Hematopoietic multipotent progenitor cell (in vitro differentiated cells): ENCODE measurements around the gene NRSN2. TPM values are rescaled to one million over a fixed set of nuclear protein-coding genes. Genes with fewer than 3 reads are reported as not detected.
"Not testable (repeated sequence)": the region's sequence is repeated elsewhere in the genome, so short reads cannot be mapped to it uniquely, and the experiment has no call there.

Experiments
- DNase-seq, 3 donors: peaks; one replicate each; pipeline ENCODE4 v3.0.0-alpha.2; 2011 to 2015; ENCODE audit warnings: low read depth in 2 of 3, low spot score in 2 of 3
- total RNA-seq: library from RNA; depleted of rRNA; stranded (reverse); fragments of >200 nt; gene quantifications from one replicate; pipeline ENCODE4 v1.2.3, GENCODE V29; 2012

Gene NRSN2
- total RNA-seq, 1 donor = 20.5 TPM

DNA sequence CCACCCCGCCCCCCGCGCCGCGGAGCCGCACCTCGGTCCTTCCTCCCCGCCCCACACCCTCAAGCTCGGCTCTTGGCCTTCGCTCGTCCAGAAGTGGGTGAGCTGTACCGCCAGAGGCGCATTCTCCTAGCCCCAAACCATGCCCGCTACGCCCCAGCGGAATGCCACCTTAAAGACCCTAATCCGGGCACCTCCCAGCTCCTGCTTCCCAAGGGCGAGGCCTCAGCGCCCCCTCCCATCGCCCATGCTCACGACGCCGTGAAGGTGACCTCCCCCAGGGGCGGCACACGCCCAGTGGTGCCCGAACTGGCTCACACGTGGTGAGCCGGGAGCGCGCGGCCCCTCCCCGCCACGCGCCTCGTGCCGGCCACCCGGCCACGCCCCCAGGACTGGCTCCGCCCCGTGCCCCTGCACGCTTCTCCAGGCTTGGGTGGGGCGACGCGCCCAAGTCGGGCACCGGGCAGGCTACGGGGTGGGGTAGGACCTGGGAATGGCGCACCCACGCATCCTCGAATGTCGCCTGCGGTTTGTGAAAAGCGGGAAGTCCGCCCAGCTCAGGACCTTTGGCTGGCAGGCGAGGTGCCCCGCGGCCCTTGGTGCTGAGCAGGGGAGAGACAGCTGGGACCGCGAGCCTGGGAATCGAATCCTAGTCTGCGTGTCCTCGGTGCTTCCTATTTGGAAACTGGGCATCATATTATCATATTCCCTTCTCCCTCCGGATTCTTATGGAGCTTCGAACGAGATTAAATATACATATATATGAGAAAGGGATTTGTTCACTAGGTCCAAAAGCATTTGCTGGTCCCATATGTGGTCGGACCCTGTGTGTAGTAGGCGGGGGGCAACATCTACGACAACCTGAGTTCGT, 22.5 kb upstream of the NRSN2 start:
- DNase-seq = peak; percentile 67 to 91 (median 90)

DNA sequence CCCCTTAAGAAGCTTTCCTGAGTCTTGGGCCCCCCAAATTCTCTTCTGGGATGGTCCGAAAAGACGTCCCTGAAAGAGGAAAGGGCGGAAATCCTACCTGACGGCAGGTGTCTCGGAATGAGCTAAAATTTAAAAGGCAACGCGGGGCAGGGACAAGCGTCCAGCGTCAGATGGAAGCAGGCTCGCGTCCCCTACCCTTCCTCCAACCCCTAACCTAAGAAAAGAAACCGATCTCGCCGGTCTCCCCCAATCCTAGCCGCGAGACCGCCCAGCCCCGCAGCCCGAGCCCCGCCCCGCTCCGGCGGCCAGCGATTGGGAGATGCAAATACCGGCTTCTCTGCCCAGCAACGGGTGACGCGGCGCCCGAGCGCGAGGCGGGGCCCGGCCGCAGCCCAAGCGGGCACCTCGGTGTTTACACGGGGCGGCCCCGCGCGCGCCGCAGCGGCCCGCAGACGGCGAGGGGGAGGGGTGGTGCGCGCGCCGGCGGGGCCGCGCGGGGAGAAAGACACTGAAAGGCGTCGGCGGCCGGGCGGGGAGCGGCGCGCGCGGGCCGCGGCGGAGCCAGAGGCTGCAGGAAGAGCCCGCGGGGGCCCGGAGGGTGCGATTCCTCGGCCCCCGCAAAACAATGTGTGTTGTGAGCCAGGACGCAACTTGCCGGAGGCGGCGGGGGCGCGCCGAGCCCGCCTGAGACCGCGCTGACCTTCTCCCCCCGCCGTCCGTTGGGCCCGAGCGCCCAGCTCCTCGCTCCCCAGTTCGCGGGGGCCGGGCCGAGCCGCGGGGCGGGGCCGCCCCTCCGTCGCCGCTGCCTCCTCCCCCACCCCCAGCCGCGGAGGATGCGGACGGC, 21.6 kb upstream of the NRSN2 start, which contains the start of gene SOX12:
Gene SOX12 (plus strand): TSS at position 508 of the 844 bp plus-strand sequence. CDS start 373 bp downstream, outside the sequence.
- peak; percentile 84 to 95 (median 94) for DNase-seq

DNA sequence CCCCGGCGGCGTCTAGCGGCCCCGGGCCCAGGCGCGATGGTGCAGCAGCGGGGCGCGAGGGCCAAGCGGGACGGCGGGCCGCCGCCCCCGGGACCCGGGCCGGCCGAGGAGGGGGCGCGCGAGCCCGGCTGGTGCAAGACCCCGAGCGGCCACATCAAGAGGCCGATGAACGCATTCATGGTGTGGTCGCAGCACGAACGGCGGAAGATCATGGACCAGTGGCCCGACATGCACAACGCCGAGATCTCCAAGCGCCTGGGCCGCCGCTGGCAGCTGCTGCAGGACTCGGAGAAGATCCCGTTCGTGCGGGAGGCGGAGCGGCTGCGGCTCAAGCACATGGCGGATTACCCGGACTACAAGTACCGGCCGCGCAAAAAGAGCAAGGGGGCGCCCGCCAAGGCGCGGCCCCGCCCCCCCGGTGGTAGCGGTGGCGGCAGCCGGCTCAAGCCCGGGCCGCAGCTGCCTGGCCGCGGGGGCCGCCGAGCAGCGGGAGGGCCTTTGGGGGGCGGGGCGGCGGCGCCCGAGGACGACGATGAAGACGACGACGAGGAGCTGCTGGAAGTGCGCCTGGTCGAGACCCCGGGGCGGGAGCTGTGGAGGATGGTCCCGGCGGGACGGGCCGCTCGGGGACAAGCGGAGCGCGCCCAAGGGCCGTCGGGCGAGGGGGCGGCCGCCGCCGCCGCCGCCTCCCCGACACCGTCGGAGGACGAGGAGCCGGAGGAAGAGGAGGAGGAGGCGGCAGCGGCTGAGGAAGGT, 20.8 kb upstream of the NRSN2 start:
- peak in 2 of 3 donors; percentile 62 to 65 for DNase-seq

DNA sequence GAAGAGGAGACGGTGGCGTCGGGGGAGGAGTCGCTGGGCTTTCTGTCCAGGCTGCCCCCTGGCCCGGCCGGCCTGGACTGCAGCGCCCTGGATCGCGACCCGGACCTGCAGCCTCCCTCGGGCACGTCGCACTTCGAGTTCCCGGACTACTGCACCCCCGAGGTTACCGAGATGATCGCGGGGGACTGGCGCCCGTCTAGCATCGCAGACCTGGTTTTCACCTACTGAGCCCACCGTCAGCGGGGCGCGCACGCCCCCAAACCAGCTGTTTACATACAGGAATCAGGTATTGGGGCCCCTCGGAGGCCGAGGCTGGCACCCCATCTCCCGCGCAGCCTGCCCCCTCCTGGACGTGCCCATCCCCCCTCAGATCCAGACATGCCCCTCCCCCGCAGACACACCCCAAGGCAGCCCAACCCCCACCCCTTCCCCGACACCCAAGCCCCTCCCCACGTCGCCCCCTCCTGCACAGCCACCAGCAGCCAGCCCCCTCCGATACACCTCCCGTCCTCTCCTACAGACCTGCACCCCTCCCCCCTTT, 20.2 kb upstream of the NRSN2 start:
- DNase-seq = no peak

DNA sequence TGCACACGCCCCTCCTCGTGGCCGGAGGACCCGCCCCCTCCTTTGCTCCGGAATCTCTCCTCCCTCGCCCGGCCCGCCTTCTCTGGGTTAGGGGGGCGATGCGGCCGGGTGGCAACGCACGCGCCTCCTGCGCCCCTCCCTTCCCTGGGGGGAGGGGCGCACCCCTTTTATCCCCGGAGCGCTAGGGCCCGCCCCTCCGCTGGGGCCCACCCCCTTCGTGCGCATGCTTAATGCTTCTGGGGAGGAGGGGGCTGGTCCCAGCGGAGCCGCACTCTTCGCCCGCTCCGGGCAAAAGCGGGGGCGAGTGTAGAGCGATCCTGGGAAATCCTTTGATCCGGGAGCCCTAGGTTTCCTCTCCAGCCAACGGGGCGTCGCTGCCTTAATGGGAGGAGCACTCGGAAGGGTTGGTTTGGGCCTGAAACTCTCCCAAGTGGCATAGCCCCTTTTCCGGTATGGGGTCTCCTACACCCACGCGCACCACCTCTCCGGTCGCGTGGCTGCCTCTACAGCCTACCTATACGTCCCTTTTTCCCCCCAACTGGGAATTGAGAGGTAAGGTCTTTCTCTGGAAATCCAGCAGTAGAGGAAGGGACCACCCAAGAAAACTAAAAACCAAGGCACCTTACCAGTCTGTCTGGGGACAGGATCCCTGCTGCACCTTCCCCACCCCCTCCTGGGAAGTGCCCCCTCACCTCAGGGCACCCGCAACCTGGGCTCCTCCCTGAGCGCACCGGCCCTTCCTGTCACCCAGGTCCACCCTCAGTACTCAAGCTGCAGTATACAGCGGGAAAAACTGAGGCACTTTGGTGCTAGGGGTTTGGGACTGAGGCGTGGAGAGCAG, 19.5 kb upstream of the NRSN2 start:
- DNase-seq = peak; percentile 52 to 95 (median 93)

DNA sequence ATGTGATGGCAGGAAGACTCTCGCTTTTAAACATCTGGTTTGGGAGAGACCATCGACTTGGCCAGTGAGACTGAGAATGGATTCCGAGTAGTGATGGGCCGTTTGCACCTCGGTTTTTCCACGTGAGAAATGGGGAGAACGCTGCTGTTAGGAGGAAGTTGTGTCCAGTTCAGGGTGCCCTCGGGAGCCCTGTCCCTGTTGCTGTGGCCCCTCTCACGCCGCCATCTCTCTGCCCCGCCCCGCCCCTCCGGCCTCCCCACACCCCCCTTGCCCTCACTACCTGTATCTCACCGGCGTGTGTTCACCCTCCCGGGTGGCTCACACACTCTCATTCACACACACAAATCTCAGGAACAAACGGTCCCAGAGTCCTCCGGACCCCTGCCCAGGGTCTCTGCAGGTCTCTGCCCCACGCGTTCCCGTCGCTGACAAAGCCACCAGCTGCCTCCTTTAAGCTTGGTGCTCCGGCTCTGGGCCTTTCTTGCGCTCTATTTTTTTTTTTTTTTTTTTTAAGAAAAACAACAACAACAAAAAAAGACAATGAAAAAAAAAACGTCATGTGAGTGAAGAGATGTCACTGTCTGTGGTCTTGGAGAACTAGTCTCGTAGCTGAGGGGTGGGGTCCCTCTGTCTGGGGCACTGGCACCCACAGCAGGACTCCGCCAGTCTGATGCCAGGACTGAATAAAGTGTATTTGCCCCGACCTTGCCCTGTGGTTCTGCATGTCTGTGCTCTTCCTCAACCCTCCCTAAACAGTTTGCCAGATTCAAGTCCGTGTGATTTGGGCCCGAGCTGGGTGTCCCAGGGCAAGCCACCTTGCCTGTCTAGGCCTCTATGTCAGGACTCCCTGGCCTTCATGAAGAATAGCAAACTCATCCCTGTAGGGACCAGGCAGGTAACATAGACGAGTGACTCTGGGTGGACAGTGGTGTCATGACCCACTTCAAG, 18.6 kb upstream of the NRSN2 start:
- no peak for DNase-seq

DNA sequence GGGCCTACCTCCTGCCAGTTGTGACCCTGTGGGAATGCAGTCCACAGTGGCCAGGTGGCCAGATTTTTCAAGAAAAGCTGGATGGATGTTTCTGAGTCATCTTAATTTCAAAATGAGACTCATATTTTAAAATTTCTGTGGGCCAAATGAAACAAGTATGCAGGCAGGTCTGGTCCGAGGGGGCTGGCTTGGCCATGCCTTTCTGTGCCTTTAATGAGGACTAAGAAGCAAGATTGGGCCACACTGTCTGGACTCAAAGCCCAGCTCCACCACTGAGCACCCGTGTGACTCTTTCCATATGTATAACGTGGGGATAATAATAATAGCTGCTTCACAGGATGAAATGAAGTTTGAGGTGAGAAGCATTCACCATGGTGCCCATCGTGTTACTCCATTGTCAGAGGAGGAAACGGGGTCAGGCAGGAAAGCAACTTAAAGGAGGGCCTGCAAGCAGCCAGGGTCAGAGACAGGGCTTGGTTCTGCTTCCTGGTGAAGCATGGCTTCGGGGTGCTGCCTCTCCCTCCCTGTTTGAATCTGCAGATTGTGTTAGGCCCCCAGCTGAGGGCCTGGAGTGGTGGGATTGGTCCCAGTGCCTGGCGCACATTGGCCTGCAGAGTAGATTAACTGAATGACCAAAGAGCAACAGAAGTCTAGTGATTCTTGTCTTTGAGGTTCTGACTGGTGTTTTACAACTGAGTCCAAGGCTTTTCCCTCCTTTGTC, 17.8 kb upstream of the NRSN2 start:
- DNase-seq = no peak

DNA sequence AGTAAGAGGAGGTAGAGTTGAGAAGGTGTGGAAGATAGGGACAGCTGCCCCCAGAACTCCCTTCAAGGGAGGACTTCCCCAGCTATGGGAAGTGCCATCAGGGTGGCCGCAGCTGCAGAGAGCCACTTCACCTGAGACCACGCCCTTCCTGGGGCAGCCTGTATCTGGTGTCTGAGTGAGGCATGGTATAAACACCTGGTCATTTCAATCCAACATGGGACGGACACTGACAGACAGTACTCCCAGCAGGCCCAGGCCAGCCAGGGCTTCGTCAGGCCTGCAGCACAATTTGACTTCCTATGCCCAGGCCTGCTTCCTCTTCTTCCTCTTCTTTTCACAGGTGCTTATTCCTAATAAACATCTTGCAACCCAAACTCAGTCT, 17.1 kb upstream of the NRSN2 start:
- no peak for DNase-seq

DNA sequence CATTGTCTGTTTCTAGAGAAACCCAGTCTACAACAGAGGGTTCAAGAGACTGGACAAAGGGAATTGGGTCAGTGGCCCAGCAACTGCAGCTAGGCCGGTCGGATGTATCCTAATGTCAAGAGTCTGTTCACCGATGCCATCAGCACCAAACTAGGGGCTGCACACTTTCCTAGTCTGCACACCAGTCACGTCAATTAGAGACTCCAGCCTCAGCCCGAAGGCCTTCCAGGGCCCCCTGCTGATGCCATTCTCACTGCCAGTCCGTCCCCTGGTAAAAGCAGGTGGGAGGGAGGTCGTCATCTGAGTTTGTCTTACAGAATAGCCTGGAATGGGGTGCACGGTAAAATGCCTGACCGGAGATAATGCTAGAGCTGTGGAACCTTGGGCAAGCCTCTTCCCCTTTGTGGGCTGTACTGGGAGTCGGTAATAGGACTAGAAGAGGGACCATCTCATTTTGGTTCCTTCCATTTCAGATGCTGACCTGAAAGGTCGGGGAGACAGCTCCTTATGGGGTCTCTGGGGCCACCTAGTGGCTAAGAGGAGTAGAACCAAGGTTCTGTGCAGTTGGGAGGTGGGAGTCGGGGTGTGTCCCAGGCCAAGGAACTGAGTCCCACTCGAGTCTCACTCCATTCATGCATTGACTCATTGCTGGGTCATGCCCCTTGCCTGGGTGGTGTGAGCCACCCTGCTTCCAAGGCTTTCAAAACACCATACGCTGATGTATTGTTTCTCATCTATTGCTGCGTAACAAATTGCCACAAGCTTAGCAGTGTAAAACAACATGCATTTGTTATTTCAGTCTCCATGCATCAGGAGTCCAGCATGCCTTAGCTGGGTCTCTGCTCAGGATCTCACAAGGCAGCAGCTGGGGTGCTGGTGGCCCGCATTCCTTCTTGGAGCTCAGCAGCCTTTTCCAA, 16.4 kb upstream of the NRSN2 start:
- DNase-seq = peak in 2 of 3 donors; percentile 78 to 87

DNA sequence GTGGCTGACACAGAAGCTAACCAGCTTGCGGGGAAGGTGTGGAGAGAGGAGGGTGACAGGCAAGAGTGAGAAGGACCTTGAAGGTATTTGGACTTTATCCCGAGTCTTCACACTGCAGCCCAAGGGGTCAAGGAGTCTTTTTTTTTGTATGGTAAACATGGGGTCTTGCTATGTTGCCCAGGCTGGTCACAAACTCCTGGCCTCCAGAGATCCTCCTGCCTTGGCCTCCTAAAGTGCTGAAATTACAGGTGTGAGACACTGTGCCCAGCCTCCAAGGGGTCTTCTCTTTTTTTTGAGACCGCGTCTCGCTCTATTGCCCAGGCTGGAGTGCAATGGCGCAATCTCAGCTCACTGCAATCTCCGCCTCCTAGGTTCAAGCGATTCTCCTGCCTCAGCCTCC, 12.3 kb upstream of the NRSN2 start:
- DNase-seq = no peak

DNA sequence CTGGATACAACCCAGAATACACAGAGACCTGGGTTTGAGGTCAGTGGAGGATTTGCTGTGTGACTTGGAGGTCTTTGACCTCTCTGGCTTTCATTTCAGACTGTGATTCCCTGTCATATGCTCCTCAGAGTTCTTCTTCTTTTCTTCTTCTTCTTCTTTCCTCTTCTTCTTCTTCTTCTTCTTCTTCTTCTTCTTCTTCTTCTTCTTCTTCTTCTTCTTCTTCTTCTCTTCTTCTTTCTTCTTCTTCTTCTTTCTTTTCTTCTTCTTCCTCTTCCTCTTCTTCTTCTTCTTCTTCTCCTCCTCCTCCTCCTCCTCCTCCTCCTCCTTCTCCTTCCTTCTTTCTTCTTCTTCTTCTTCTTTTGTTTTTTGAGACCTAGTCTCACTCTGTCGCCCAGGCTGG, 10.9 kb upstream of the NRSN2 start:
- not testable (repeated sequence) for DNase-seq

DNA sequence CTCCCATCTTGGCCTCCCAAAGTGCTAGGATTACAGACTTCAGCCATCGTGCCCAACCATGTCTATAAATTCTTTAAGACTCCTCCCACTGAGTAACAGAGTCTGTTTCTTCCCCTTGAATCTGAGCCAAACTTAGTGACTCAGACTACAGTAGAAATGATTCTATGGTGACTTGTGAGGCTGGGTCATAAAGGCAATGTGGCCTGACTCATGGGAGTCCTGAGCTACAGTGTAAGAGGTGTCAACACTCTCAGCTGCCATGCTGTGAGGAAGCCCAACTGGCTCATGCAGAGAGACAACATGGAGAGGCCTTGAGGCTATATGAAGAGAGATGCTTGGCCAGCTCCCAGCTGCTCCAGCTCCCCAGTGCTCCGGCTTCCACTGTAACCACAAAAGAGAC, 5.2 kb upstream of the NRSN2 start:
- peak in 2 of 3 donors; percentile 46 to 66 for DNase-seq

DNA sequence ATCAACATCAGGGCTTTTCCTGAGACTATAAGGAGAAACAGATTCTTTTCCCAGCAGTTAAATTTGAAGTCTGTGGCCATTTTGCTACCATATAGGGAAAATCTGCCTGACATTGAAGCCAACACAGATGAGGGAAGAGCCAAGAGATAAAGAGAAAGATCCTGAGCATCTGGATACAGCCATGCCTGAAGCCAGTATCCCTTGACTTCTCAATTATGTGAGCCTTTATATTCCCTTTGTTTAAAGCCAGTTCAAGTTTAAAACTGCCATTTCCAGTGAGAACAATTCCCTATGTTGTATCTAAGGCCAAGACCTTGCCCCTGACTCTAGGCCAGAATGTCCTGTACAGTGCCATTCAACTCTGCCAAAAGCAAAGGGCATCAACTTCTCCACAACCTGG, 3.8 kb upstream of the NRSN2 start:
- DNase-seq = no peak

DNA sequence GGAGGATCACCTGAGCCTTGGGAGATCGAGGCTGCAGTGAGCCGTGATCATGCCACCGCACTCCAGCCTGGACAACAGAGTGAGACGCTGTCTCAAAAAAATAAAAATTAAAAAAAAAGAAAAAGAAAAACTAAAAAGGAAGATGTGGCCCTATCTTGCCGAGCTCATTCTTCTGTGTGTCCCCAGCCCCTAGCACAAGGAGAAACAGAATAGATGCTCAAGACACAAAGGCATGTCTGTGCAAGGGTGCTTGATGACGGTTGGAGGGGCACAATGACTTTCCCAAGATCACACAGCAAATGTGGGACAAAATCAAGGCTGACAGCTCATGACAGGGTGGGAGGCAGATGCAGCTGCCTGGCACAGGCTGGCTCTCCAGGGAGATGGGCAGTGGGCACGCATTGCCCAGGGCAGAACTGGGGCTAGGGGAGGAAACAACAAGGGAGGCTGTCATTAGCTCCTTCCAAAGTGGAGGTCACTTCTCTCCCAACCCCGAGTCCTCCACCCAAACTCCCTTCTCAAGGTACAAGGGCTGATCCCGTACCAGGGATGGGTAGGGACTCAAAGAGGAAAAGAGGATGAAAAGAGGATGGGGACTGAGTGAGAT, 775 bp upstream of the NRSN2 start:
- DNase-seq = no peak

DNA sequence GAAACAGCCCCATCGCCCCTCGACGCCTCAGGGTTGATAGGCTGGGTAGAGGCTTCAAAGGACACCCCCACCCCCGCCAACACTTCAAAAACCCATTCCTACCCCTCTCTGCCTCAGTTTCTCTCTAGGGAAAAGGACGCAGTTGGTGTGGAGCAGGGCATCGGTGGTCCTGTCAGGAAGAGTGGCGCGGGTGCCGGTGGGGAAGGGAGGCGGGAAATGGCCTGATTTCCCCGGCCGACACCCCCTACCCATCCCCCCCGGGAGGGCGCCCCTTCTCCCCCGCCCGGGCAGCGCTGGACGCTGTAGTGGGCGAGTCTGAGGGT, 367 bp downstream of the NRSN2 start:
- DNase-seq = no peak

DNA sequence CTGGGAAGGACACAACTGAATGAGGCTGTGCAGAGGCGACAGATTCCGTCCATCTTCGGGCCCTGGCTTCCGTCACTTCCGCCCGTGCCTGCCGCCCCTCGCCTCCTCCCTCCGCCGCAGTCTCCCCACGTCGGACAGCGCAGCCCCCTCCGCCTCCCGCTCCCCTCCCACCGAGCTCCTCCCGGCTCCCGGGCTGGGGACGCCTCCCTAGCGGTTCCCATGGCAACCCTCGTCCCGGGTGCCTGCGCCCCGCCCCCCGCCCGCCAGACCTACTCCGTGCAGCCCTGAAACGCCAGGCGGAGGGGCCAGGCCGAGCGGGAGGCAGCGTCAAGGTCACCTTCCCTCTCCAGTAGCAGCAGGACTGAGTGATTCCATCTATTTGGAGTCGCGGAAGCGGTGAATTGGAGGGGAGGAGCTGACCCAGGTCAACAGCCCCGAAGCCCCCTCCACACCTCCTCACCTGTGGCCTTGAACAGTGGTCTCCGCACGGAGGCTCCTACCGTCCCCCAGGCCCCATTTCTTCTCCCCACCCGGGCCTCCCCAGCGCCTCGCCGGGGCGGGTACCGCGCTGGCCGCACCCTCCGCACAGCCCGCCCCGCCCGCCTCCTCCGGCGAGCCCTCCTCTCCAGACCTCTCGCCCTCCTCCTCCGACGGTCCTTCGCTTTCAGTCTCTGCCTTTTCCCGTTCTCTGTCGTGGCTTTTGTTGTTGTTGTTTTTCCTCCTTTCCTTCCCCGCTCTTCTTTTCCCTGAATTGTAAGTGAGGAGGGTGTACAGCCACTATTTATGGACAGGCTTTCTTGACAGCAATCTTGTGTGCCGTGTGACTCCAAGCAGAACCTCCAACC, 951 bp downstream of the NRSN2 start:
- DNase-seq = peak in 2 of 3 donors; percentile 79 to 83
